ENCODE measurements around the gene CPNE2. TPM values are rescaled to one million over a fixed set of nuclear protein-coding genes. Genes with fewer than 3 reads are reported as not detected.

The CPNE2 gene
- total RNA-seq, 6 donors from 2014 or later: 39.4 to 58.7 (median 53.1) TPM

GRCh38 chr16:57082664-57083063 is 9.7 kb upstream of the CPNE2 start:
- ATAC-seq (ENCODE audit: low FRiP score in 2 of 2): no peak
- WGBS, 2 donors: 94 to 95% methylated on average over 6 of the region's 6 CpGs
- TF ChIP-seq EP300 (IDR thresholded peaks at IDR 0.05) (no peak), CTCF (IDR thresholded peaks at IDR 0.05) (no peak), POLR2AphosphoS5 (IDR thresholded peaks at IDR 0.05) (no peak)

GRCh38 chr16:57083485-57084126 is 8.8 kb upstream of the CPNE2 start:
- 69 to 85% methylated on average over 7 of the region's 7 CpGs for WGBS, 2 donors
- H3K36me3 ChIP-seq: peaks cover 4 to 47% (median 12%) of the 10 kb centered on the region in 4 donors
- peaks cover 6 to 14% (median 10%) of the 10 kb centered on the region in 4 donors for H3K4me1 ChIP-seq
- H3K27ac ChIP-seq: peak overlapping the region in 1 of 4 donors; percentile 78
- ATAC-seq (ENCODE audit: low FRiP score in 2 of 2): no peak
- no peak overlapping the region for H3K4me3 ChIP-seq
- DNase-seq: no peak
- H3K9me3 ChIP-seq: no peaks in the 10 kb centered on the region
- TF ChIP-seq CTCF (IDR thresholded peaks at IDR 0.05) (no peak), EP300 (IDR thresholded peaks at IDR 0.05) (no peak), POLR2A (IDR thresholded peaks at IDR 0.05) (no peak), POLR2AphosphoS5 (IDR thresholded peaks at IDR 0.05) (no peak)
- no peaks in the 10 kb centered on the region for H3K27me3 ChIP-seq

More at GRCh38 chr16:57082664-57083063, 9.7 kb upstream of the CPNE2 start:
- Histone ChIP-seq H3K4me1 (peaks cover 6 to 14% (median 10%) of the 10 kb centered on the region in 4 donors), H3K27ac (no peak overlapping the region), H3K9me3 (no peaks in the 10 kb centered on the region), H3K4me3 (no peak overlapping the region), H3K27me3 (no peaks in the 10 kb centered on the region), H3K36me3 (peaks cover 4 to 54% (median 16%) of the 10 kb centered on the region in 4 donors)
- no peak for DNase-seq

GRCh38 chr16:57084257-57084770 is 8.1 kb upstream of the CPNE2 start:
- TF ChIP-seq CTCF (IDR thresholded peaks at IDR 0.05) (peak; percentile 92 to 98 (median 97)), POLR2A (IDR thresholded peaks at IDR 0.05) (no peak), POLR2AphosphoS5 (IDR thresholded peaks at IDR 0.05) (peak in 1 of 2 donors; percentile 13)
- Histone ChIP-seq H3K36me3 (peaks cover 4 to 40% (median 9%) of the 10 kb centered on the region in 4 donors), H3K4me1 (peaks cover 6 to 14% (median 10%) of the 10 kb centered on the region in 4 donors), H3K4me3 (no peak overlapping the region), H3K9me3 (no peaks in the 10 kb centered on the region), H3K27me3 (no peaks in the 10 kb centered on the region), H3K27ac (peak overlapping the region; percentile 28 to 78 (median 62))
- peak; percentile 95 for ATAC-seq (ENCODE audit: low FRiP score in 2 of 2)
- whole genome bisulfite sequencing, 2 donors: 11 to 18% methylated on average over 6 to 8 of the region's 9 CpGs
- peak in 1 of 2 donors; percentile 87 for DNase-seq

- DNase-seq: no peak
- ATAC-seq (ENCODE audit: low FRiP score in 2 of 2): no peak
- no peak overlapping the region for H3K4me3 ChIP-seq
- 70 to 79% methylated on average over 7 of the region's 7 CpGs for WGBS, 2 donors
- H3K36me3 ChIP-seq: peaks cover under 1 to 34% (median 7%) of the 10 kb centered on the region in 4 donors
- peaks cover 6 to 14% (median 10%) of the 10 kb centered on the region in 4 donors for H3K4me1 ChIP-seq
- TF ChIP-seq CTCF (IDR thresholded peaks at IDR 0.05): no peak
- TF ChIP-seq EP300 (IDR thresholded peaks at IDR 0.05): no peak
- no peak for TF ChIP-seq POLR2A (IDR thresholded peaks at IDR 0.05)
- TF ChIP-seq POLR2AphosphoS5 (IDR thresholded peaks at IDR 0.05): no peak
- H3K9me3 ChIP-seq: no peaks in the 10 kb centered on the region
- no peaks in the 10 kb centered on the region for H3K27me3 ChIP-seq
- H3K27ac ChIP-seq: peak overlapping the region; percentile 28 to 78 (median 62)
Measured at GRCh38 chr16:57084996-57085395, 7.4 kb upstream of the CPNE2 start.

All from upper lobe of left lung (tissue), 6 donors.